ENCODE data around the gene GPC6.

Gene GPC6

GRCh38 chr13:93951108-93951507 lies 724.5 kb downstream of the GPC6 start:
- no peak overlapping the region for H3K27ac ChIP-seq
- no peak for TF ChIP-seq ZFX (IDR thresholded peaks at IDR 0.05)
- TF ChIP-seq CTCF (conservative IDR thresholded peaks at IDR 0.05), result peak; percentile 53

DNA sequence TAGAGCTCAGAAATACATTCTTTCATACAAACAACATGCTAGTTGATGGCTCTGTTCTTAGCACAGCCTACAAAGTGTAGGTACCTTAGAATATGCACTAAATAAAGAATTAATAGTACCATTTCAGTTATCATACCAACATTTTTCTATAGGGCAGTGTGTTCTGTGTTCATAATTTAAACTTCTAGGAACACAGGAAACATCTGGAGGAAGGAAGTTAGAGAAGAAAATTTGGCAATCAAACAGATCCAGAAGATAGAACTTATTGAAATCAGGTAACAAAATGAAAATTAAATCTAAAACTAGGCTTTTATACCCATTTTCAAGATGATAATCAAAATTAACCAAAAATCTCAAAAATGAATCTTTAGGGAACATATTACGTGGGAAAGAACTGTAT lies 725.3 kb downstream of the GPC6 start:
- TF ChIP-seq CTCF (conservative IDR thresholded peaks at IDR 0.05), result no peak
- TF ChIP-seq ZFX (IDR thresholded peaks at IDR 0.05), result no peak
- no peak overlapping the region for H3K27ac ChIP-seq

DNA sequence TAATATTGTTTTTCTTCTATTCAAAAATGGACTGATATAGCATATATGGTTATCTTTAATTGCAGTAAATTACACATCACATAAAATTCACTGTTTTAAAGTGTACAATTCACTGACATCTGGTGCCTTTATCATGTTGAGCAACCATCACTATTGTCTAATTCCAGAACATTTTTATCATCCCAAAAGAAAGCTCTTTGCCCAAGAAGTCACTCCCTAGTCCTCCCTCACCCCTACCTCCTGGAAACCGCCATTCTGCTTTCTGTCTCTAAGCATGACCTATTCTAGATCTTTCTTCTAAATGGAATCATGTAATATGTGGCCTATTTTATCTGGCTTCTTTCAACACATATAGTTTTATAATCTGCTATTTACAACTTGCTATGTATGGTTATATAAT lies 727.2 kb downstream of the GPC6 start:
- no peak overlapping the region for H3K27ac ChIP-seq
- TF ChIP-seq ZFX (IDR thresholded peaks at IDR 0.05), result no peak
- TF ChIP-seq CTCF (conservative IDR thresholded peaks at IDR 0.05), result no peak

GRCh38 chr13:93955904-93956303 lies 729.3 kb downstream of the GPC6 start:
- H3K27ac ChIP-seq, result no peak overlapping the region
- TF ChIP-seq CTCF (conservative IDR thresholded peaks at IDR 0.05), result no peak
- no peak for TF ChIP-seq ZFX (IDR thresholded peaks at IDR 0.05)

- TF ChIP-seq CTCF (conservative IDR thresholded peaks at IDR 0.05) (no peak), ZFX (IDR thresholded peaks at IDR 0.05) (no peak)
- H3K27ac ChIP-seq, result no peak overlapping the region
Observed at GRCh38 chr13:93956426-93956825, 729.8 kb downstream of the GPC6 start.

DNA sequence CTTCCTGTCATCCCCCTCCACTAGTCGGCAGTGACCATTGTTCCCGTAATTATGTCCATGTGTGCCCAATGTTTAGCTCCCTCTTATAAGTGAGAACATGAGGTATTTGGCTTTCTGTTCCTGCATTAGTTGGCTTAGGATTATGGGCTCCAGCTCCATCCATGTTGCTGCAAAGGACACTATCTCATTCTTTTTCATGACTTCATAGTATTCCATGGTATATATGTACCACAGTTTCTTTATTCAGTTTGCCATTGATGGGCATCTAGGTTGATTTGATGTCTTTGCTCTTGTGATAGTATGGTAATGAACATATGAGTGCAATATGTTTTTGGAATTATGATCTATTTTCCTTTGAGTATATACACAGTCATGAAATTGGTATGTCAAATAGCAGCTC lies 730.8 kb downstream of the GPC6 start:
- TF ChIP-seq CTCF (conservative IDR thresholded peaks at IDR 0.05), result no peak
- TF ChIP-seq ZFX (IDR thresholded peaks at IDR 0.05), result no peak
- no peak overlapping the region for H3K27ac ChIP-seq

DNA sequence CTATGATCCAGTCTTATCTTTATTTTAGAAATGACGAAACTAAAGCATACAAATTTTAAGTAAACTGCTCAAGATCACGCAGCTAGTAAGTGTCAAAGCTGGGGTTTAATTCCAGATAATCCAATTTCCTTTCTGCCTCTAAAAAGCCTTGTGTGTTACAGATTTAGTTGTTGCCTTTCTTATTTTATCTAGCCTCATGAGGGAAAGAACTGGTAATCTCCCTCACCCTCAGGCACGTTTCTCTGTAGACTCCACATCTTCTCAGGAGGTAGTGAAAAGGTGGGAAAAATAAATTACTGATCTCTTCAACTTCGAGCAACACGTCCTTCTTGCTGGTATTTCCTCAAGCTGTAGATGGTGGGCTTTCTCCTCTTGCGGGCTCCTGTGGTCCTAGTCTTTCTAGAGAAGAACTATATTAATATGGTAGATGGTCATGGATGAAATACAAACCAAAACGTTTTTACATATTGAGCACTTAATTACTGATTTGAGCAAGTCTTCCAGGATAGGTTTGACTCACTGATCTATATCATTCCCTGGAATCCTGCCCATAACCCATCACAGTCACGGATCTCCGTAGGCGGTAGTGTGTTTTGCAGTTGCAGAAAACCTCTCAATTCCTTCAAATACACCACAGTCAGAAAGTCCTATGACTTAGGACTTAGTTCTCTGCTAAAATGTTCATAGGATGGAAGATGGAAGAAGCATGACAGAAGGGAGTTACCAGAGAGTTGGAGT lies 733.4 kb downstream of the GPC6 start:
- H3K27ac ChIP-seq, result no peak overlapping the region
- no peak for TF ChIP-seq ZFX (IDR thresholded peaks at IDR 0.05)
- no peak for TF ChIP-seq CTCF (conservative IDR thresholded peaks at IDR 0.05)
